Measurements from ENCODE around the gene ARHGEF10L.

DNA sequence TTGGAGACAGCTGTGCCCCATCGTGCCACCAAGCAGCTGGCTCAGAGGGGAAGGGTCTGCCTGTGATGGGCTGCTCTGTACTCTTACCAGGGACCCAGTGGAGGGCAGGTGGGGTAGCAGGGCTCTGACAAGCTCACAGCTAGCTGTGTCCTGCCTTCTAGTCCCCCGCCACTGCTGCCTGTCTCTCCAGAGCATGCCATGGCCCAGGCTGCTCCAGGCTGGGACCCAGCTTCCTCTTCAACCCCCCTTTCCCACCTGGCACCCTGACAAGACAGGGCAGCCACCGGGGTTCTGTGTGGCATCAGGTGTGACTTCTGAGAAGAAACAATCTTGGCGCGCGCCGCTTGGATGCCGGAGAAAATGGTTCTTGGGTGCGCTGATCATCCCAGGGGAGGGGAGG is 123.3 kb downstream of the ARHGEF10L start:
- TF ChIP-seq, protein P1, sequence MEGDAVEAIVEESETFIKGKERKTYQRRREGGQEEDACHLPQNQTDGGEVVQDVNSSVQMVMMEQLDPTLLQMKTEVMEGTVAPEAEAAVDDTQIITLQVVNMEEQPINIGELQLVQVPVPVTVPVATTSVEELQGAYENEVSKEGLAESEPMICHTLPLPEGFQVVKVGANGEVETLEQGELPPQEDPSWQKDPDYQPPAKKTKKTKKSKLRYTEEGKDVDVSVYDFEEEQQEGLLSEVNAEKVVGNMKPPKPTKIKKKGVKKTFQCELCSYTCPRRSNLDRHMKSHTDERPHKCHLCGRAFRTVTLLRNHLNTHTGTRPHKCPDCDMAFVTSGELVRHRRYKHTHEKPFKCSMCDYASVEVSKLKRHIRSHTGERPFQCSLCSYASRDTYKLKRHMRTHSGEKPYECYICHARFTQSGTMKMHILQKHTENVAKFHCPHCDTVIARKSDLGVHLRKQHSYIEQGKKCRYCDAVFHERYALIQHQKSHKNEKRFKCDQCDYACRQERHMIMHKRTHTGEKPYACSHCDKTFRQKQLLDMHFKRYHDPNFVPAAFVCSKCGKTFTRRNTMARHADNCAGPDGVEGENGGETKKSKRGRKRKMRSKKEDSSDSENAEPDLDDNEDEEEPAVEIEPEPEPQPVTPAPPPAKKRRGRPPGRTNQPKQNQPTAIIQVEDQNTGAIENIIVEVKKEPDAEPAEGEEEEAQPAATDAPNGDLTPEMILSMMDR (conservative IDR thresholded peaks at IDR 0.05; ENCODE audit: low read depth, low read length), result no peak
- TF ChIP-seq EZH2 (IDR thresholded peaks at IDR 0.05; ENCODE audit: borderline replicate concordance, low read depth, low read length, poor library complexity, severe bottlenecking), result no peak
